HT-29 (cell line): ENCODE measurements around the gene CENPO. TPM values are rescaled to one million over a fixed set of nuclear protein-coding genes. Genes with fewer than 3 reads are reported as not detected.
"Not testable (repeated sequence)": the region's sequence is repeated elsewhere in the genome, so short reads cannot be mapped to it uniquely, and the experiment has no call there.

Source experiments
- DNase-seq: peaks from one replicate; pipeline ENCODE4 v3.0.0-alpha.2; 2015; ENCODE audit warnings: low spot score
- total RNA-seq: library from RNA; depleted of rRNA; stranded (reverse); fragments of >200 nt; shearing (Covaris generic); gene quantifications from 2 replicates; pipeline ENCODE4 v1.2.3, GENCODE V29; 2014

CENPO gene
- total RNA-seq, 1 experiment from 2014 or later: 24.2 TPM

- no peak for DNase-seq
These were observed 5.7 kb upstream of the CENPO start for GRCh38 chr2:24787532-24787931.

- DNase-seq: no peak
These were observed 4.4 kb upstream of the CENPO start for GRCh38 chr2:24788816-24789215.

GRCh38 chr2:24791452-24791851, 1.8 kb upstream of the CENPO start:
- DNase-seq: no peak

- DNase-seq: no peak
These were observed 717 bp upstream of the CENPO start for GRCh38 chr2:24792542-24792873.

GRCh38 chr2:24793761-24794435, 673 bp downstream of the CENPO start:
- DNase-seq: peak; percentile 52

- DNase-seq: no peak
These were observed 4.4 kb downstream of the CENPO start for GRCh38 chr2:24797644-24798043.

GRCh38 chr2:24800487-24800886, 7.3 kb downstream of the CENPO start:
- not testable (repeated sequence) for DNase-seq

GRCh38 chr2:24805811-24806660, 12.8 kb downstream of the CENPO start:
- peak; percentile 70 for DNase-seq

GRCh38 chr2:24806661-24807036, 13.4 kb downstream of the CENPO start:
- DNase-seq: no peak

GRCh38 chr2:24809316-24810007, 16.2 kb downstream of the CENPO start:
- DNase-seq: no peak

- no peak for DNase-seq
These were observed 20.5 kb downstream of the CENPO start for GRCh38 chr2:24813691-24814137.

GRCh38 chr2:24814516-24814915, 21.3 kb downstream of the CENPO start:
- no peak for DNase-seq

- no peak for DNase-seq
These were observed 21.9 kb downstream of the CENPO start for GRCh38 chr2:24815171-24815570.

- no peak for DNase-seq
These were observed 23.2 kb downstream of the CENPO start for GRCh38 chr2:24816404-24816803.

- DNase-seq: no peak
These were observed 23.7 kb downstream of the CENPO start for GRCh38 chr2:24816884-24817283.

- DNase-seq: no peak
These were observed 25.5 kb downstream of the CENPO start for GRCh38 chr2:24818721-24819167.

- DNase-seq: no peak
These were observed 26.4 kb downstream of the CENPO start for GRCh38 chr2:24819442-24820174.

GRCh38 chr2:24820175-24820513, 26.9 kb downstream of the CENPO start:
- DNase-seq: no peak

GRCh38 chr2:24820598-24821432, 27.6 kb downstream of the CENPO start:
- DNase-seq: no peak

GRCh38 chr2:24821433-24821891, 28.2 kb downstream of the CENPO start:
- DNase-seq: no peak
